ENCODE data around the gene CASR. TPM values are rescaled to one million over a fixed set of nuclear protein-coding genes. Genes with fewer than 3 reads are reported as not detected.

CASR gene
- total RNA-seq, 2 experiments from 2014 or later, result not detected

Other genes starting within 250 kb of the CASR start
- 1 to 10 TPM; 3.8 to 4.5 TPM for gene ILDR1, start 161.4 kb upstream of the CASR start, total RNA-seq
- gene CD86, start 128.3 kb upstream of the CASR start, total RNA-seq, result 10 to 100 TPM; 23.4 to 25.3 TPM
- not detected for gene CSTA, start 141.6 kb downstream of the CASR start, total RNA-seq
- gene MIX23, start 199.6 kb downstream of the CASR start, total RNA-seq, result 10 to 100 TPM; 39.3 to 48.9 TPM
- gene FAM162A, start 200.5 kb downstream of the CASR start, total RNA-seq, result 10 to 100 TPM; 51.3 to 63.9 TPM
- 1 to 10 TPM; 4.6 to 4.8 TPM for gene WDR5B, start 232.4 kb downstream of the CASR start, total RNA-seq

Measured in activated CD8-positive, alpha-beta memory T cell treated with anti-CD3 and anti-CD28 coated beads, Interleukin-2, amount 10 ng/mL, durations not matched to agents 7 days and 5 days (primary cell).